Astrocyte (in vitro differentiated cells and primary cell): ENCODE data around the gene DENND2A. TPM values are rescaled to one million over a fixed set of nuclear protein-coding genes. Genes with fewer than 3 reads are reported as not detected.
"Not testable (repeated sequence)": the region's sequence is repeated elsewhere in the genome, so short reads cannot be mapped to it uniquely, and the experiment has no call there.

Experiments used
- DNase-seq: peaks from one replicate; pipeline ENCODE4 v3.0.0-alpha.2; 2010; ENCODE audit warnings: low read depth
- FAIRE-seq: peaks from 2 replicates; lab custom pipeline; 2011; peaks lifted over from hg19 to GRCh38; lab: Jason Lieb, UNC
- H2AFZ ChIP-seq: 2 replicates; pipeline ENCODE4 v1.6.0; 2012; ENCODE audit warnings: low read depth, low read length, inconsistent platforms
- H3K27ac ChIP-seq: 2 replicates; pipeline ENCODE4 v1.5.1; 2011; ENCODE audit warnings: low read depth, low read length, inconsistent platforms
- H3K27me3 ChIP-seq: 2 replicates; pipeline ENCODE4 v1.6.0; 2011; ENCODE audit warnings: low read length, inconsistent platforms; ENCODE audit not compliant: insufficient read depth
- H3K36me3 ChIP-seq: 2 replicates; pipeline ENCODE4 v1.5.1; 2011; ENCODE audit warnings: low read length, inconsistent platforms; ENCODE audit not compliant: insufficient read depth
- H3K4me1 ChIP-seq: 2 replicates; pipeline ENCODE4 v1.5.1; 2011; ENCODE audit warnings: low read length, inconsistent platforms; ENCODE audit not compliant: insufficient read depth
- H3K4me2 ChIP-seq: 2 replicates; pipeline ENCODE4 v1.6.0; 2012; ENCODE audit warnings: low read length, inconsistent platforms
- H3K4me3 ChIP-seq: 2 replicates; pipeline ENCODE4 v1.5.1; 2011; ENCODE audit warnings: low read depth, mild to moderate bottlenecking, low read length, inconsistent platforms; ENCODE audit not compliant: insufficient read depth
- H3K79me2 ChIP-seq: 2 replicates; pipeline ENCODE4 v1.6.0; 2012; ENCODE audit warnings: mild to moderate bottlenecking, low read length, inconsistent platforms; ENCODE audit not compliant: insufficient read depth
- H3K9ac ChIP-seq: 2 replicates; pipeline ENCODE4 v1.6.0; 2012; ENCODE audit warnings: mild to moderate bottlenecking, low read length, inconsistent platforms
- H3K9me3 ChIP-seq: 2 replicates; pipeline ENCODE4 v1.5.1; 2012; ENCODE audit warnings: low read depth, mild to moderate bottlenecking, low read length, inconsistent platforms; ENCODE audit not compliant: insufficient read depth
- H4K20me1 ChIP-seq: 2 replicates; pipeline ENCODE4 v1.6.0; 2012; ENCODE audit warnings: low read length, inconsistent platforms; ENCODE audit not compliant: insufficient read depth
- H3K27ac Mint-ChIP-seq: one replicate; pipeline ENCODE4 v1.8.0; 2021; ENCODE audit warnings: mild to moderate bottlenecking, mixed read lengths; ENCODE audit not compliant: unreplicated experiment
- H3K27me3 Mint-ChIP-seq: one replicate; pipeline ENCODE4 v1.8.0; 2021; ENCODE audit warnings: low read depth, mixed read lengths; ENCODE audit not compliant: unreplicated experiment
- H3K36me3 Mint-ChIP-seq: one replicate; pipeline ENCODE4 v1.8.0; 2021; ENCODE audit warnings: low read depth, mixed read lengths; ENCODE audit not compliant: unreplicated experiment
- H3K4me1 Mint-ChIP-seq: one replicate; pipeline ENCODE4 v1.8.0; 2021; ENCODE audit warnings: low read depth, mixed read lengths; ENCODE audit not compliant: unreplicated experiment
- H3K4me3 Mint-ChIP-seq: one replicate; pipeline ENCODE4 v1.8.0; 2021; ENCODE audit warnings: mild to moderate bottlenecking, moderate library complexity, mixed read lengths; ENCODE audit not compliant: unreplicated experiment
- H3K9me3 Mint-ChIP-seq: one replicate; pipeline ENCODE4 v1.8.0; 2021; ENCODE audit warnings: mild to moderate bottlenecking, mixed read lengths; ENCODE audit not compliant: unreplicated experiment
- CTCF ChIP-seq: IDR thresholded peaks from 2 replicates; pipeline ENCODE4 v1.5.1; 2011; ENCODE audit warnings: low read depth, mild to moderate bottlenecking, inconsistent platforms, low read length, moderate library complexity; ENCODE audit not compliant: insufficient read depth
- EZH2 ChIP-seq: IDR thresholded peaks from 2 replicates; pipeline ENCODE4 v1.6.1; 2012; ENCODE audit warnings: mild to moderate bottlenecking, low read length, inconsistent platforms; ENCODE audit not compliant: insufficient read depth
- total RNA-seq: library from RNA; stranded (reverse); gene quantifications from 2 replicates; pipeline ENCODE4 v1.2.1, GENCODE V29; 2021

Gene DENND2A
- total RNA-seq, 1 donor from 2014 or later: 42.1 TPM

DNA sequence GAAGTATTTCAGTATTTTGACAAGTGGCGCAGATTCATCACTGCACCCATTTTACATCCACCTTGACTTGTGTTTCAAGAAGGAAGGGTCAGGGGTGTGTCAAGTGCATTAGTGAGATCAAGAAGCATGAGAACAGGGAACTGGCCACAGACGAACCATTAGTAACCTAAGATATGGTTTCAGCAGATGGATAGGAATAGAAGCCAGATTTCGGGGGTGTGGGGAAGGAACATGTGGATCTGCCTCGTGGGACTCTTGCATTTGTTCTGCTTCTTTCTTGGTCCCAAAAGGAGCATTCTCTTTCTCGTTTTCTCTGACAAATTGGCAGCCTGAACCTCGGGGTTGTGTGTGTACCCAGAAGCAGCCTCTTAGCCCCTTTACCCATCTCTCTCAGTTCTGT, 9.6 kb downstream of the DENND2A start:
- Histone ChIP-seq H3K36me3 (no peaks in the 10 kb centered on the region), H3K9ac (no peak overlapping the region), H3K4me3 (no peak overlapping the region), H3K4me1 (peaks cover 18% of the 10 kb centered on the region), H4K20me1 (no peaks in the 10 kb centered on the region), H3K79me2 (peaks cover 37% of the 10 kb centered on the region), H3K4me2 (no peak overlapping the region), H2AFZ (no peak overlapping the region), H3K27ac (no peak overlapping the region), H3K9me3 (no peaks in the 10 kb centered on the region), H3K27me3 (no peaks in the 10 kb centered on the region)
- H3K4me3 Mint-ChIP-seq: no peak overlapping the region
- peaks cover 3% of the 10 kb centered on the region for H3K9me3 Mint-ChIP-seq
- H3K27ac Mint-ChIP-seq: no peak overlapping the region
- DNase-seq: no peak
- peaks cover 10% of the 10 kb centered on the region for H3K36me3 Mint-ChIP-seq
- no peak for FAIRE-seq
- TF ChIP-seq CTCF: no peak
- no peak for TF ChIP-seq EZH2
- H3K27me3 Mint-ChIP-seq: no peaks in the 10 kb centered on the region
- H3K4me1 Mint-ChIP-seq: peaks cover 16% of the 10 kb centered on the region

- H3K4me3 Mint-ChIP-seq: peak overlapping the region; percentile 34
- FAIRE-seq (peak; percentile 87), DNase-seq (peak; percentile 95)
- H3K27me3 Mint-ChIP-seq: no peaks in the 10 kb centered on the region
- peak overlapping the region; percentile 61 for H3K9ac ChIP-seq
- H3K27ac Mint-ChIP-seq: peak overlapping the region; percentile 99
- H2AFZ ChIP-seq: peak overlapping the region; percentile 35
- H3K9me3 ChIP-seq: no peaks in the 10 kb centered on the region
- H3K4me1 Mint-ChIP-seq: peaks cover 30% of the 10 kb centered on the region
- no peaks in the 10 kb centered on the region for H3K36me3 ChIP-seq
- H4K20me1 ChIP-seq: no peaks in the 10 kb centered on the region
- peaks cover 5% of the 10 kb centered on the region for H3K36me3 Mint-ChIP-seq
- peaks cover 2% of the 10 kb centered on the region for H3K9me3 Mint-ChIP-seq
- H3K4me3 ChIP-seq: peak overlapping the region; percentile 19
- no peak for TF ChIP-seq CTCF
- no peak for TF ChIP-seq EZH2
- H3K4me2 ChIP-seq: peak overlapping the region; percentile 63
- peak overlapping the region; percentile 90 for H3K27ac ChIP-seq
- peaks cover 16% of the 10 kb centered on the region for H3K79me2 ChIP-seq
- peaks cover 41% of the 10 kb centered on the region for H3K4me1 ChIP-seq
- H3K27me3 ChIP-seq: no peaks in the 10 kb centered on the region
These were observed 14.4 kb downstream of the DENND2A start for GRCh38 chr7:140625908-140626868.

DNA sequence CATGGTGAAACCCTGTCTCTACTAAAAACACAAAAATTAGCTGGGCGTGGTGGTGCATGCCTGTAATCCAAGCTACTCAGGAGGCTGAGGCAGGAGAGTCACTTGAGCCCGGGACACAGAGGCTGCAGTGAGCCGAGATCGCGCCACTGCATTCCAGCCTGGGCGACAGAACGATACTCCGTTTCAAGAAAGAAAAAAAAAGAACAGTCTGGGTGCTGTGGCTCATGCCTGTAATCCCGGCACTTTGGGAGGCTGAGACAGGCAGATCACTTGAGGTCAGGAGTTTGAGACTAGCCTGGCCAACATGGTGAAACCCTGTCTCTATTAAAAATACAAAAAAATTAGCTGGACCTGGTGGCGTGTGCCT, 15.4 kb downstream of the DENND2A start:
- not testable (repeated sequence) for H3K9me3 Mint-ChIP-seq, H3K4me3 ChIP-seq, H3K9me3 ChIP-seq, H3K9ac ChIP-seq, DNase-seq, H4K20me1 ChIP-seq, H2AFZ ChIP-seq, H3K4me2 ChIP-seq, H3K27me3 ChIP-seq, H3K79me2 ChIP-seq, FAIRE-seq, H3K36me3 Mint-ChIP-seq, H3K4me3 Mint-ChIP-seq, H3K36me3 ChIP-seq, H3K27me3 Mint-ChIP-seq
- peak overlapping the region; percentile 90 for H3K27ac ChIP-seq
- H3K27ac Mint-ChIP-seq: peak overlapping the region; percentile 99
- peaks cover 30% of the 10 kb centered on the region for H3K4me1 Mint-ChIP-seq
- H3K4me1 ChIP-seq: peaks cover 41% of the 10 kb centered on the region
